Measurements from ENCODE around the gene DPRX.
"Not testable (repeated sequence)": the region's sequence is repeated elsewhere in the genome, so short reads cannot be mapped to it uniquely, and the experiment has no call there.

DPRX gene

DNA sequence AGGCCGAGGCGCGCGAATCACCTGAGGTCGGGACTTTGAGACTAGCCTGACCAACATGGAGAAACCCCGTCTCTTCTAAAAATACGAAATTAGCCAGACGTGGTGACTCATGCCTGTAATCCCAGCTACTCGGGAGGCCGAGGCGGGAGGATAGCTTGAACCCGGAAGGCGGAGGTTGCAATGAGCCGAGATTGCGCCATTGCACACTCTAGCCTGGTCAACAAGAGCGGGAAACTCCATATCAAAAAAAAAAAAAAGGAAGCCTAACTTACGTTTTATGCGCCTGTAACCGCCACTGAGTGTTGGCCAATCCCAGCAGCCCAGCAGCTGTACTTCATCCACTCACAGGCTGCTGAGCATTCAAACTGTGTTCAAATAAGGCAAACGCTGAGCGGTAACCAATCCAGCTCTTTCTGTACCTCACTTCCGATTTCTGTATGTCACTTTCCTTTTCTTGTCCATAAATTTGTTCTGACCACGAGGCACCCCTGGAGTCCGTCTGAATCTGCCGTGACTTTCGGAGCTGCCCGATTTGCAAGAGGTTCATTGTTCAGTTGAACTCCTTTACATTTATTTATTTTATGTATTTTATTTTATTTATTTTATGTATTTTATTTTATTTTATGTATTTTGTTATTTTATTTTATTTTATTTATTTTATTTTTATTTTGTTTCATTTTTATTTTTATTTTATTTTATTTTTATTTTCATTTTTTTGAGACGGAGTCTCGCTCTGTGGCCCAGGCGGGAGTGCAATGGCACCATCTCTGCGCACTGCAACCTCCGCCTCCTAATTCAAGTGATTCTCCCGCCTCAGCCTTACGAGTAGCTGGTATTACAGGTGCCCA, 18.2 kb downstream of the DPRX start:
- no peaks in the 10 kb centered on the region for H3K27me3 ChIP-seq (ENCODE audit: control insufficient read depth in 1 of 2, insufficient read depth in 2 of 2, low read length in 2 of 2)
- no peaks in the 10 kb centered on the region for H3K36me3 ChIP-seq (ENCODE audit: insufficient read depth, low read length)
- H3K4me1 ChIP-seq (ENCODE audit: insufficient read depth, low read length): no peaks in the 10 kb centered on the region
- no peak overlapping the region for H3K4me3 ChIP-seq (ENCODE audit: low read depth in 1 of 2, low read length in 2 of 2)
- H3K27ac ChIP-seq (ENCODE audit: low read depth, low read length): no peak overlapping the region
- H3K9ac ChIP-seq (ENCODE audit: low read length): no peak overlapping the region
- no peaks in the 10 kb centered on the region for H3K9me3 ChIP-seq (ENCODE audit: low read length)

DNA sequence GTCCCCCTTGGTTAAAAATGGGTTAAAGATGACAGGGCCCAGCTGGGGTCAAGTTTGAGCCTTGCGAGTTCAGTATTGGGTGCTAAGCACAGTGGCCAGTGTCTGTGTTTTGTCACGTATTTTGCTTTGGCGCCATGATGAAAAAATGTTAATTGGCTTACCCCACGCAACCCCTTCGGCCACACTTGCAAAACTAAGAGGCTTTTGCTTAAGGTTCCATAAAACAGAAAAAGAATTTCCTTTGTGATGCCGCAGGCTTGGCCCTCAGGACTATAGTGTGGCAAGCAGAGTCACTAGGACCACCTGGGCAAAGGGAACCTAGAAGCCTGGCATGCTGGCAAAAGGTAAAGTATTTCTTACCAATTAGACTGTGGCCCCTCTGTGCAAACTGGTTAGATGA, 20.7 kb downstream of the DPRX start:
- H3K36me3 ChIP-seq (ENCODE audit: insufficient read depth, low read length): no peaks in the 10 kb centered on the region
- no peak overlapping the region for H3K4me3 ChIP-seq (ENCODE audit: low read depth in 1 of 2, low read length in 2 of 2)
- no peak overlapping the region for H3K27ac ChIP-seq (ENCODE audit: low read depth, low read length)
- H3K9ac ChIP-seq (ENCODE audit: low read length): no peak overlapping the region
- no peaks in the 10 kb centered on the region for H3K9me3 ChIP-seq (ENCODE audit: low read length)
- no peaks in the 10 kb centered on the region for H3K27me3 ChIP-seq (ENCODE audit: control insufficient read depth in 1 of 2, insufficient read depth in 2 of 2, low read length in 2 of 2)
- no peaks in the 10 kb centered on the region for H3K4me1 ChIP-seq (ENCODE audit: insufficient read depth, low read length)

DNA sequence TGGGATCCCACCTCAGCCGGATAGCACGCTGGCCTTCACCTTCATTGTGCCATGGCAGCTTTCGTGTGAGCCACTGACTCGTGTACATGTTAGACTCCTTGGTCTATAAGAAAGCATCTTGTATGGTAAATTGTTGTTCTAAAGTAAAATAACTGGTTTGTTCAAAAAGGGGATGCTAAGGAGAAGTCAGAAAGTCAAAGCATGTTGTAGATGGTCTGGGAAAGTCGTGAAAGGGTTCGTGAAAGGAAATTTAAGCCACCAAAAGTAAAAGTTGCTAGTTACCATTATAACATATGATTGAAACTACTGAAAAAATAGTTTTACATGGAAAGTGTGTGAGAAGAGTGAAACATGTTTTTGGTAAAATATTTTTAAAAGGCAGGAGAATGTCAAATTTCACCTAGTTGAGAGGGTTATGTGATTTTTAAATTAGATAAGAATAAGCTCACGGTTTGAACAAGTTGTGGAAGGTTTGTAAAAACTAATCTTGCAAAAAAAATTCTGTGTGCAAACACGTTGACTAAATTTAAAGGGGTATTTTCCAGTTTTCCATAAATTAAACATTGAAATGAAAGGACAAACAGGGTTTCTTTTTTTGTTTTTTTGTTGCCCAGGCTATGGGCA, 23.4 kb downstream of the DPRX start:
- Histone ChIP-seq H3K4me1 (ENCODE audit: insufficient read depth, low read length) (no peaks in the 10 kb centered on the region), H3K4me3 (ENCODE audit: low read depth in 1 of 2, low read length in 2 of 2) (no peak overlapping the region), H3K36me3 (ENCODE audit: insufficient read depth, low read length) (no peaks in the 10 kb centered on the region), H3K27me3 (ENCODE audit: control insufficient read depth in 1 of 2, insufficient read depth in 2 of 2, low read length in 2 of 2) (no peaks in the 10 kb centered on the region), H3K27ac (ENCODE audit: low read depth, low read length) (no peak overlapping the region), H3K9ac (ENCODE audit: low read length) (no peak overlapping the region), H3K9me3 (ENCODE audit: low read length) (no peaks in the 10 kb centered on the region)

DNA sequence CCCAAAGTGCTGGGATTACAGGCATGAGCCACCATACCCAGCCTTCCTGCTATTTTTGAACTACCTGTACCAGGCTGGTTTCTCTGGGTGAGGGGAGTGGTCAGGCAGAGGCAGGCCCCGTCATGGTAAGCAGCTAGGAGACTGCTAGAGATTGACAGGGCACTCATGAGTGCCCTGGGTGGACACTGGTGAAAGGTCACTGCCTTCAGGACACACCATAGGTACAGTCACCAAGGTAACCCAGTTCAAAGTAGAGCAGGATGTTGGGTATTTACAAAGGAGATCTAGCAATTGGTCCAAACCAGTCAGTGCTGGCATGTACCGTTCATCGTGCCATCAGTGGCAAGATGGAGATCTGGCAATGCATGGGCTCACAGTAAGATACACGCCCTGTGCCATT, 25.5 kb downstream of the DPRX start:
- Histone ChIP-seq H3K27ac (ENCODE audit: low read depth, low read length) (no peak overlapping the region), H3K27me3 (ENCODE audit: control insufficient read depth in 1 of 2, insufficient read depth in 2 of 2, low read length in 2 of 2) (no peaks in the 10 kb centered on the region), H3K9ac (ENCODE audit: low read length) (no peak overlapping the region), H3K4me3 (ENCODE audit: low read depth in 1 of 2, low read length in 2 of 2) (no peak overlapping the region), H3K9me3 (ENCODE audit: low read length) (no peaks in the 10 kb centered on the region), H3K4me1 (ENCODE audit: insufficient read depth, low read length) (no peaks in the 10 kb centered on the region), H3K36me3 (ENCODE audit: insufficient read depth, low read length) (no peaks in the 10 kb centered on the region)

DNA sequence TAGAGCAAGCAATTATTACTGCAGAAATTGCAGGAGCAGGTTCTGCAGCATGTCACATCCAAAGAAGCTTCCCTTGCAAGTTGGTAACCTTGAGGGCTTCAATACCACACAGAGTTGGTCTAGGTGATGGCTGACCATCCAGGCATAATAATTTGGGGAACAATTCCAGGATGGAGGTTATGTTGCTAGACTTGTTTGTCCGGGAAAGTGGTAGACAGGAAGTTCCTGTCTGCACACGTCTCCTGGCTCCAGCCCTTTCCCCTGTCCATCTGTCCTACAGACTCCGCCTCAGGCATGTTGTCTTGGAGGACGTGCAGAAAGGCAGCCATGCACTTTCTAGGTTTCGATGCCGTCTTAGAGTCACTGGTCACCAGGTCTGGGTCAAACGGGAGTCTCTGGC, 26.0 kb downstream of the DPRX start:
- no peaks in the 10 kb centered on the region for H3K9me3 ChIP-seq (ENCODE audit: low read length)
- H3K4me3 ChIP-seq (ENCODE audit: low read depth in 1 of 2, low read length in 2 of 2): no peak overlapping the region
- no peak overlapping the region for H3K27ac ChIP-seq (ENCODE audit: low read depth, low read length)
- no peaks in the 10 kb centered on the region for H3K4me1 ChIP-seq (ENCODE audit: insufficient read depth, low read length)
- no peaks in the 10 kb centered on the region for H3K27me3 ChIP-seq (ENCODE audit: control insufficient read depth in 1 of 2, insufficient read depth in 2 of 2, low read length in 2 of 2)
- H3K36me3 ChIP-seq (ENCODE audit: insufficient read depth, low read length): no peaks in the 10 kb centered on the region
- H3K9ac ChIP-seq (ENCODE audit: low read length): no peak overlapping the region

DNA sequence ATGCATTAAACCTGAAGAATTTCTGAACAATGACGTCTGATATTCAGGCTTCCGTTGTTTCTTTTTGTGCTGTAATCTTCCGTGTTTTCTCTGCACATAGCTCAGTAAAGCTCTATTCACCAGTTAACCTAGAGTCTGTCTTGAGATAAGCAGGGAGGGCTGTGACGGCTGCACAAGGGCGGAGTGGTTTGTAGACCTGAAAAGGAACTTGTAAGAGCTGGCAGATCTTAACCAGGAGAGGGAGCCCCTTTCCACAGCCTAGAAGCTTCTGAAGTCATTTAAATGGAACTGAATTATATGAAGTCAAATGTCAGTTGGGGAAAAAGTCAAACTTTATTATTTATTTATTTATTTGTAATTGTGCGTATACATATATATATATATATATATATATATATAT, 27.5 kb downstream of the DPRX start:
- Histone ChIP-seq H3K9ac (ENCODE audit: low read length) (no peak overlapping the region), H3K4me3 (ENCODE audit: low read depth in 1 of 2, low read length in 2 of 2) (no peak overlapping the region), H3K27me3 (ENCODE audit: control insufficient read depth in 1 of 2, insufficient read depth in 2 of 2, low read length in 2 of 2) (no peaks in the 10 kb centered on the region), H3K4me1 (ENCODE audit: insufficient read depth, low read length) (no peaks in the 10 kb centered on the region), H3K27ac (ENCODE audit: low read depth, low read length) (no peak overlapping the region), H3K9me3 (ENCODE audit: low read length) (no peaks in the 10 kb centered on the region), H3K36me3 (ENCODE audit: insufficient read depth, low read length) (no peaks in the 10 kb centered on the region)

DNA sequence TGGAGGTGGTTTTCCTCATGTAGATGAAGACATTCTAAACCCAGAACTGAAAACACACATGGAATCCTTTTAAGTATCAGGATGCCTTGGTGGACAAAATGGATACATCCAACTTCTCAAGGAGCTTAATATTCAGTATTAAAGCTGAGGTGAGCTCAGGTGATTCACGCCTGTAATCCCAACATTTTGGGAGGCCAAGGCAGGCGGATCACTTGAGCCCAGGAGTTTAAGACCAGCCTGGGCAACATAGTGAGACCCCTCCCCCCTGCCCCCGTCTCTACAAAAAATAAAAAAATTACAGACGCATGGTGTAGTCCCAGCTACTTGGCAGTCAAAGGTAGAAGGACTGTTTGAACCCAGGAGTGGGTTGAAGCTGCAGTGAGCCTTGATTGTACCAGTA, 28.8 kb downstream of the DPRX start:
- no peak overlapping the region for H3K9ac ChIP-seq (ENCODE audit: low read length)
- H3K27me3 ChIP-seq (ENCODE audit: control insufficient read depth in 1 of 2, insufficient read depth in 2 of 2, low read length in 2 of 2): no peaks in the 10 kb centered on the region
- H3K4me1 ChIP-seq (ENCODE audit: insufficient read depth, low read length): no peaks in the 10 kb centered on the region
- H3K9me3 ChIP-seq (ENCODE audit: low read length): no peaks in the 10 kb centered on the region
- no peak overlapping the region for H3K27ac ChIP-seq (ENCODE audit: low read depth, low read length)
- no peaks in the 10 kb centered on the region for H3K36me3 ChIP-seq (ENCODE audit: insufficient read depth, low read length)
- no peak overlapping the region for H3K4me3 ChIP-seq (ENCODE audit: low read depth in 1 of 2, low read length in 2 of 2)

DNA sequence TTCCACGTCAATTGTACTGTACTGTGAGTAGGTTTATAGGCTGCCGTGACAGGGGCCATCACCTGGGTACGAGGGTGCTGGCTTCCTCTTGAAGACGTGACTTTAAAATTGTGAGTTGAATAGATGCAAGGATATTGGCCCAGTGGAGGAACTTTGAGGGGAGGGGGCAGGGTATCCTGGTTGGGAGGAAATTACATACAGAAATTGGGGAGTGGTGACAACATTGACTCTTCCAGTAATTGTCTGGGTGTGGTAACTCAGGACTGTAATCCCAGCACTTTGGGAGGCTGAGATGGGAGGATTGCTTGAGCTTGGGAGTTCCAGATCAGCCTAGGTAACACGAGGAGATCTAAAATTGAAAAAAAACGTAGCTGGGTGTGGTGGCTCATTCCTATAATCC, 30.4 kb downstream of the DPRX start:
- H3K9ac ChIP-seq (ENCODE audit: low read length): no peak overlapping the region
- no peak overlapping the region for H3K27ac ChIP-seq (ENCODE audit: low read depth, low read length)
- H3K36me3 ChIP-seq (ENCODE audit: insufficient read depth, low read length): no peaks in the 10 kb centered on the region
- H3K4me3 ChIP-seq (ENCODE audit: low read depth in 1 of 2, low read length in 2 of 2): no peak overlapping the region
- H3K9me3 ChIP-seq (ENCODE audit: low read length): no peaks in the 10 kb centered on the region
- no peaks in the 10 kb centered on the region for H3K27me3 ChIP-seq (ENCODE audit: control insufficient read depth in 1 of 2, insufficient read depth in 2 of 2, low read length in 2 of 2)
- no peaks in the 10 kb centered on the region for H3K4me1 ChIP-seq (ENCODE audit: insufficient read depth, low read length)

DNA sequence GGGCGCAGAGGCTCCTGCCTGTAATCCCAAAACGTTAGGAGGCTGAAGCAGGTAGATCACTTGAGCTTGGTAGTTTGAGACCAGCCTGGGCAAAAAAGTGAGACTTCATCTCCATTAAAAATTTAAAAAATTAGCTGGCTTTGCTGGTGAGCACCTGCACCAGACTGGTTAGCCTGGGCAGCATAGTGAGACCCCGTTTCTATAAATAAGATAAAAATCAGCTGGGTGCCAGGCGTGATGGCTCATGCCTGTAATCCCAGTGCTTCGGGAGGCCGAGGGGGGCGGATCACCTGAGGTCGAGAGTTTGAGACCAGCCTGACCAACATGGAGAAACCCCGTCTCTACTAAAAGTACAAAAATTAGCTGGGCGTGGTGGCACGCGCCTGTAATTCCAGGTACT, 32.4 kb downstream of the DPRX start:
- no peaks in the 10 kb centered on the region for H3K36me3 ChIP-seq (ENCODE audit: insufficient read depth, low read length)
- H3K27ac ChIP-seq (ENCODE audit: low read depth, low read length): no peak overlapping the region
- H3K9ac ChIP-seq (ENCODE audit: low read length): no peak overlapping the region

DNA sequence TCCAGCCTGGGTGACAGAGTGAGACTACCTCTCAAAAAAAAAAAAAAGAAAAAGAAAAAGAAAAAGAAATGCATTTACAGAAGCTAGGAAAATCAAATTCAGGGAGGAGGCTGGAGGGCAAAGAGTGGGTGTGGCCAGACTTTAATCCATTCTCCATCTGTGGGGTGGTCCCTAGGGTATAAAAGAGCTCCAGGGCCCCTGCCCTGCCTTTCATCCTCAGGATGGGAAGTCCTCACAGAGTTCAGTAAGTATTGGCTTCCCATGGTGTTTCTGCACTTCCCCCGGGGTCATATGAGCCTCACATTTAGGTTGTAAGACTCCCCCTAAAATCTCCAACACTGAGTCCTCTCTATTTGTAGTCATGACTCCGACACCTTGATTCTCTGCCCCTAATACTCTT, 33.0 kb downstream of the DPRX start:
- H3K4me1 ChIP-seq (ENCODE audit: insufficient read depth, low read length): no peaks in the 10 kb centered on the region
- H3K27me3 ChIP-seq (ENCODE audit: control insufficient read depth in 1 of 2, insufficient read depth in 2 of 2, low read length in 2 of 2): no peaks in the 10 kb centered on the region
- H3K4me3 ChIP-seq (ENCODE audit: low read depth in 1 of 2, low read length in 2 of 2): no peak overlapping the region
- H3K27ac ChIP-seq (ENCODE audit: low read depth, low read length): no peak overlapping the region
- H3K9ac ChIP-seq (ENCODE audit: low read length): no peak overlapping the region
- no peaks in the 10 kb centered on the region for H3K36me3 ChIP-seq (ENCODE audit: insufficient read depth, low read length)
- H3K9me3 ChIP-seq (ENCODE audit: low read length): no peaks in the 10 kb centered on the region

More for the DNA sequence above, 32.4 kb downstream of the DPRX start:
- no peaks in the 10 kb centered on the region for H3K9me3 ChIP-seq (ENCODE audit: low read length)
- H3K4me3 ChIP-seq (ENCODE audit: low read depth in 1 of 2, low read length in 2 of 2): no peak overlapping the region
- no peaks in the 10 kb centered on the region for H3K4me1 ChIP-seq (ENCODE audit: insufficient read depth, low read length)
- no peaks in the 10 kb centered on the region for H3K27me3 ChIP-seq (ENCODE audit: control insufficient read depth in 1 of 2, insufficient read depth in 2 of 2, low read length in 2 of 2)

DNA sequence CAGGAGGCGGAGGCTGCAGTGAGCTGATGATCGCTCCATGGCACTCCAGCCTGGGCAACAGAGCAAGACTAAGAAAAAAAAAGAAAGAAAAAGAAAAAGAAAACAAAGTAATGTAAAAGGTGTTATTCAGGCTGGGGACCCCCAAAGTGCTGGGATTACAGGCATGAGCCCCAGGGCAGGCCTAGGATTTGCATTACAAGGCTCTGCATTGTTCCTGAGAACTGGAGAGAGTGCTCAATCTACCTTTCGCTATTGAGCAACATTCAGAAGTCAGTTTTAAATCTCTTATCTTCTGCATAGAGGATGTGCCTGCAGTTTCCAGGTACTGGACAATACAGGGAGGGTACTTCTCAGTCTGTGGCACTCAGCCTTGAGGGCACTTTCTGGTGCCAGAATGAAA, 34.5 kb downstream of the DPRX start:
- H3K9me3 ChIP-seq (ENCODE audit: low read length); H3K27ac ChIP-seq (ENCODE audit: low read depth, low read length); H3K9ac ChIP-seq (ENCODE audit: low read length); H3K27me3 ChIP-seq (ENCODE audit: control insufficient read depth in 1 of 2, insufficient read depth in 2 of 2, low read length in 2 of 2); H3K4me1 ChIP-seq (ENCODE audit: insufficient read depth, low read length); H3K4me3 ChIP-seq (ENCODE audit: low read depth in 1 of 2, low read length in 2 of 2); H3K36me3 ChIP-seq (ENCODE audit: insufficient read depth, low read length): not testable (repeated sequence)

DNA sequence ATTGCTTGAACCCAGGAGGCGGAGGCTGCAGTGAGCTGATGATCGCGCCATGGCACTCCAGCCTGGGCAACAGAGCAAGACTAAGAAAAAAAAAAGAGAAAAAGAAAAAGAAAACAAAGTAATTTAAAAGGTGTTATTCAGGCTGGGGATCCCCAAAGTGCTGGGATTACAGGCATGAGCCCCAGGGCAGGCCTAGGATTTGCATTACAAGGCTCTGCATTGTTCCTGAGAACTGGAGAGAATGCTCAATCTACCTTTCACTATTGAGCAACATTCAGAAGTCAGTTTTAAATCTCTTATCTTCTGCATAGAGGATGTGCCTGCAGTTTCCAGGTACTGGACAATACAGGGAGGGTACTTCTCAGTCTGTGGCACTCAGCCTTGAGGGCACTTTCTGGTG, 37.0 kb downstream of the DPRX start:
- H3K4me1 ChIP-seq (ENCODE audit: insufficient read depth, low read length); H3K9me3 ChIP-seq (ENCODE audit: low read length); H3K27ac ChIP-seq (ENCODE audit: low read depth, low read length); H3K36me3 ChIP-seq (ENCODE audit: insufficient read depth, low read length); H3K4me3 ChIP-seq (ENCODE audit: low read depth in 1 of 2, low read length in 2 of 2); H3K9ac ChIP-seq (ENCODE audit: low read length); H3K27me3 ChIP-seq (ENCODE audit: control insufficient read depth in 1 of 2, insufficient read depth in 2 of 2, low read length in 2 of 2): not testable (repeated sequence)

All from muscle layer of colon (tissue), 2 donors.